ENCODE results near the gene AGAP3.

AGAP3 gene

GRCh38 chr7:151095828-151096475 lies 9.7 kb downstream of the AGAP3 start:
- TF ChIP-seq GATA3 (IDR thresholded peaks at IDR 0.05; ENCODE audit: low read depth, low read length) (no peak), GATA2 (IDR thresholded peaks at IDR 0.05; ENCODE audit: low read depth, low read length) (no peak)

- TF ChIP-seq GATA2 (IDR thresholded peaks at IDR 0.05; ENCODE audit: low read depth, low read length): no peak
- TF ChIP-seq GATA3 (IDR thresholded peaks at IDR 0.05; ENCODE audit: low read depth, low read length): no peak
Measured at GRCh38 chr7:151099486-151100211, 13.4 kb downstream of the AGAP3 start.

GRCh38 chr7:151100921-151101320 lies 14.6 kb downstream of the AGAP3 start:
- TF ChIP-seq GATA2 (IDR thresholded peaks at IDR 0.05; ENCODE audit: low read depth, low read length): no peak
- no peak for TF ChIP-seq GATA3 (IDR thresholded peaks at IDR 0.05; ENCODE audit: low read depth, low read length)

GRCh38 chr7:151101621-151102396 lies 15.5 kb downstream of the AGAP3 start:
- TF ChIP-seq GATA2 (IDR thresholded peaks at IDR 0.05; ENCODE audit: low read depth, low read length) (no peak), GATA3 (IDR thresholded peaks at IDR 0.05; ENCODE audit: low read depth, low read length) (no peak)

- no peak for TF ChIP-seq GATA3 (IDR thresholded peaks at IDR 0.05; ENCODE audit: low read depth, low read length)
- no peak for TF ChIP-seq GATA2 (IDR thresholded peaks at IDR 0.05; ENCODE audit: low read depth, low read length)
Measured at GRCh38 chr7:151102991-151103390, 16.7 kb downstream of the AGAP3 start.

- no peak for TF ChIP-seq GATA3 (IDR thresholded peaks at IDR 0.05; ENCODE audit: low read depth, low read length)
- no peak for TF ChIP-seq GATA2 (IDR thresholded peaks at IDR 0.05; ENCODE audit: low read depth, low read length)
Measured at GRCh38 chr7:151103973-151104372, 17.7 kb downstream of the AGAP3 start.

GRCh38 chr7:151104411-151105235 lies 18.3 kb downstream of the AGAP3 start:
- TF ChIP-seq GATA2 (IDR thresholded peaks at IDR 0.05; ENCODE audit: low read depth, low read length) (no peak), GATA3 (IDR thresholded peaks at IDR 0.05; ENCODE audit: low read depth, low read length) (no peak)

- TF ChIP-seq GATA3 (IDR thresholded peaks at IDR 0.05; ENCODE audit: low read depth, low read length): no peak
- TF ChIP-seq GATA2 (IDR thresholded peaks at IDR 0.05; ENCODE audit: low read depth, low read length): no peak
Measured at GRCh38 chr7:151107882-151108281, 21.6 kb downstream of the AGAP3 start.

- TF ChIP-seq GATA3 (IDR thresholded peaks at IDR 0.05; ENCODE audit: low read depth, low read length) (no peak), GATA2 (IDR thresholded peaks at IDR 0.05; ENCODE audit: low read depth, low read length) (no peak)
Measured at GRCh38 chr7:151109094-151110048, 23.1 kb downstream of the AGAP3 start.

- no peak for TF ChIP-seq GATA2 (IDR thresholded peaks at IDR 0.05; ENCODE audit: low read depth, low read length)
- no peak for TF ChIP-seq GATA3 (IDR thresholded peaks at IDR 0.05; ENCODE audit: low read depth, low read length)
Measured at GRCh38 chr7:151110236-151110940, 24.1 kb downstream of the AGAP3 start.

- no peak for TF ChIP-seq GATA2 (IDR thresholded peaks at IDR 0.05; ENCODE audit: low read depth, low read length)
- no peak for TF ChIP-seq GATA3 (IDR thresholded peaks at IDR 0.05; ENCODE audit: low read depth, low read length)
Measured at GRCh38 chr7:151110941-151111645, 24.8 kb downstream of the AGAP3 start.
